NCI-H2196 treated with DMSO at 0.1 percent for 48 hours (cell line): ENCODE results near the gene GRK5.
"Not testable (repeated sequence)": the region's sequence is repeated elsewhere in the genome, so short reads cannot be mapped to it uniquely, and the experiment has no call there.

Experiments
- DNase-seq: peaks from one replicate; lab custom pipeline; 2025; ENCODE audit not compliant: unreplicated experiment; lab: John Stamatoyannopoulos, UW

GRK5 gene

GRCh38 chr10:119248184-119248583 lies 40.8 kb downstream of the GRK5 start:
- no peak for DNase-seq

GRCh38 chr10:119248681-119249080 lies 41.3 kb downstream of the GRK5 start:
- no peak for DNase-seq

DNA sequence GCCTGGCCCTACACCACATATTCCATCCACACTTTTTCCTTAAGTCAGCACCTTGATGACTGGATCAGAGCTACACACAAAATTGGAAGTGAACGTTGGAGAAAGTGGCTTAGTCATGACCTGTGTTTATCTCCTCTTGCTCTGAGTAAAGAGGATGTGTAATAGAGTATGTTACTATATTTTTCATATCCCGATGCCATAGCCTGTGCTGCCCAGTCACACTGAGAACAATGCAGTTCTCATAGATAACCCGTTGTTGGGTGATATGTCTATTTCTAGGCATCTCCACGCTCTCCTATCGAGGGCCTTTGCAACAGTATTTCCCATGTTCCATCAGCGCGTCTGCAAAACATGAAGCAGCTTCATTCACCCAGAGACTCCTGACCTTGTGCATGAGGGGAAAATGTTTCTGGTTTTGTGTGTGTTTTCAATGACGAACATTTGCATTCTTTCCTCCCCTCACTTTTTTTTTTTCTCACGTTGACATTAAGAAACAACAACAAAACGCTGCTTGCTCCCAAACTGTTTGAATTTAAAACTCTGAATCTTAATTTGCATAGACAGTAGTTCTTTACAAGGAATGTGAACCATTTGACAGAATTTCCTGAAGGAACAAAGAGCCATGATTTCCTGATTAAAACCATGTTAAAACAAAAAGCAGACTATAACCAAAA lies 43.4 kb downstream of the GRK5 start:
- DNase-seq: no peak

DNA sequence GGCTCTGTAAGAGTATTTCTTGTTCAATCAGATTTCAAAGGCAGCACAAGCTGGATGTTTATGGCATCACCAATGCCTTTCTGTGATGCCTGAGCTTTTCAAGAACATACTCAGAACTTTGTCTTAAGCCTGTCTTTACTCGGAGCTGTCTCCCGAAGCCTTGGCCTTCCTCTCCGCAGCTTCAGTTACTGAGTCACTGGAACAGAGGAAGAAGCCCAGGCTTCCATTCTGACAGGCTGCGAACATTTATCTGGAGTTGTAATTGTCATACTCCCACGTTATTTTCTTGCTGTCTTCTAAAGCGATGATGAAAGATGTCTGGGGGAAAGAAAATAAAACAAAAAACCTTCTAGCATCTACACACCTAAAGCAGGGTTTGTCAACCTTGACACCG lies 43.9 kb downstream of the GRK5 start:
- no peak for DNase-seq

DNA sequence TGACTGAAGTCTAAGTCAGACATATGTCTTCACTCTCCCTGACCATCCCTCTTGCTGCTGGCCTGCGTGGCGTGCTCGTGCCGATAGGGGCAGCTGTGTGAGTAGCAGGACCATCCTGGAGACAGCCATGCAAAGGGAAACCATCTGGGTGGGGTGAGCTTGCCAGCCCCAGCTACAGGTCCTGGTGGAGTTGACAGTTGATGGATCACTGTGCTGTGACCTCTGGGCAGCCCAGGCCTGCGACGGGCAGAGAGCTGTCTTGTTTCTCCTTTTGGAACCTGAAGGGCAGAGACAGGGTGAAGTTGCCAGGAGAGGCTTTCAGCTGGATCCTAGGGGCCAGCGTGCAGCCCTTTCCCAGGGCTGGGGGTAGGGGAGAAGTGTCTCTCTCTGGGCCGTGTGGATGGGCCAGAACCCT lies 44.7 kb downstream of the GRK5 start:
- no peak for DNase-seq

DNA sequence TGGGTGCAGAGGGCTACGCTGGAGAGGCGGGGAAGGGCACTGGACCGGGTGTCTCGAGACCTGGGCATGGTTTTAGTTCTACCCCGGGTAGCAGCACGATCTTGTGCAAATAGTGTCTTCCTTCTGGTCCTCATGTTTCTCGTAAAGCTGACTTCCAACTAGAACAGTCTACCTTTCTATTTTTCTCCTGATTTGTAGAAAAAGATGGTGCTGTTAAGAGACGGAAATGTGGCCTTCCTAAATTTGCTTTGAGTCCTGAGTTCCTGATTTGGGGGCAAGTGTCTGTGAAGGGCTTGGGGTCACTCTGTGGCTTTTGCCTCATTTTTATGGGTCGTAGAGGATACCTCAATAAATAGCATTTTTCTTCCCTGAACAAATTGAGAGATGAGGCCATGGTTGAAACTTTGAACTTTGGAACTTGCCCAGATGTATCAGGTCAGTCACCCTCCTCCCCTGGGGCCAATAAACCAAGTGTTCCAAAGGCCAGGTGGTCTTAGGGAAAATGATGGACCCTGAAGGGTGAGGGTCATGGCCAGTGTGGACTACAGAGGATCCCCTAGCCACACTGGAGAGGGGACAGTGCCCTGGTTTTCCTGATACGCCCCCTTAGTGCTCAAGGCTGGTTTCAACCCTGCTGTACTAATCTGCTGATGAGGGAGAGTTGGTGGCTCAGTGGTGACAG lies 45.2 kb downstream of the GRK5 start:
- DNase-seq: no peak

GRCh38 chr10:119253433-119254174 lies 46.2 kb downstream of the GRK5 start:
- DNase-seq: no peak

DNA sequence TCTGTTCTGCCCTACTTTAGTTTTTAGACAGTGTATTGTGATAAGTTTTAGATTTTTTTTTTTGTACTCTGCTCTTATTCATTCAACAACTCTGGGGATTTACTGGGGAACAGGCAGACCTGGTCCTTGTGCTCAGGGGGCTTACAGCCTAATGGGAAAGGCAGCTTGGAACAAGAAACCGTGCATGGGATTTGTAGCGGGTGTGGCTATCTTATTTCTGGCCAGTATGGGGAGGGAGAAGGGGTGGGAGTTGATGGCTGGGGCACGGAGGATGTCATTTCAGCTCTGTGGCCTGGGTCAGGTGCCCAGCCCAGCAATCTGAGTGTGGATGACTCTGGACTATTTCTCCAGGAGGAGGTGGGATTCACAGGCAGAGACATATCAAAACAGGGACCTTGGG lies 47.0 kb downstream of the GRK5 start:
- no peak for DNase-seq

DNA sequence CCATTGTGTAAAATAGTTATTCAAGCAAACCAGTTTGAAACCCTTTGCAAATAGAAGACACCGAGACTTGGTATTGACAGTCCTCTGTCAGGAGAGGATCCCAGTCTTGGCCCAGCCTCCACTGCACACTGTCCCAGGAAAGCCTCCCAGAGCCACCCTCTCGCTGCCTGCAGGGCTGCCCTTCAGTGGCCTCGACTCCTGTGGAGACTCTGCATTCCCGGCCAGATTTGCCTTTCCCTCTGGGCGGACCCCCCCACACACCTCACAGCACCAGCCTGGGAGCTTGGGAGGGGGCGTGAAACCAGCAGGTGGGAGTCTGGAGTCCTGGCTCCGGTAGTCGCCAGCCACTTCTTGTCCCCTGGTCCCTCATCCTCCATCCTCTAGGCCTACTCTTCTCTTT lies 48.7 kb downstream of the GRK5 start:
- no peak for DNase-seq

- DNase-seq: no peak
Measured at GRCh38 chr10:119256897-119257296, 49.5 kb downstream of the GRK5 start.

GRCh38 chr10:119257899-119258419 lies 50.6 kb downstream of the GRK5 start:
- DNase-seq: no peak

GRCh38 chr10:119259345-119259744 lies 52.0 kb downstream of the GRK5 start:
- DNase-seq: no peak

- DNase-seq: not testable (repeated sequence)
Measured at GRCh38 chr10:119261016-119261415, 53.6 kb downstream of the GRK5 start.

DNA sequence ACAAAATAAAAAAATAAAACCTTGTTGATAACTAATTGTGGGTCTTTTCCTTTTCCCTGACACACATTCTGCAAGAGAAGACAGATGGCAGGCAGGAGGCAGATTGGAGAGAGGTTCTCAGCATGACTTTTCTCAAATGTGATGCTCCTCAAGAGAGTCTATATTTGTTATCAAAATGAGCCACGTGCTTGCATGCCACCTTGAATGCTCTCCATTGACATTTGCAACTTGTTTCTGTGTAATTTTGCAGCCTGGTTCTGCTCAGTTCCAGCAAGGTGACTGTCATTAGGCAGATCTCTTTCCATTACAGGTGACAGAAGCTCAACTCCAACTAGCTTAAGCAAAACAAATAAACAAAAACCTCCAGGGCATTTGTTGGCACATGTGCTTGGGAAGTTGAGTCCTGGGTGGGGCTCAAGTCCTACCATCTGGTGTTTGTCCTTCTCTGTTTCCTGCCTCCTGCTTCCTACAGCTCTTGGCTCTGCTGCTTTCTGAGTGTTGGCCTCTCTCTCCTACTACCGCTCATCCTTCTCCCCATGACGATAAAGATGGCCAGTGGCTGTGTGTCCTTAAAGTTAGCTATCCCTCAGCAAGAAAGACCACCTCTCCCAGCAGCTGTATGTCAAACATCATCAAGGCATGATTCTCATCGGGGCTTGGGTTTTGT lies 56.7 kb downstream of the GRK5 start:
- no peak for DNase-seq

DNA sequence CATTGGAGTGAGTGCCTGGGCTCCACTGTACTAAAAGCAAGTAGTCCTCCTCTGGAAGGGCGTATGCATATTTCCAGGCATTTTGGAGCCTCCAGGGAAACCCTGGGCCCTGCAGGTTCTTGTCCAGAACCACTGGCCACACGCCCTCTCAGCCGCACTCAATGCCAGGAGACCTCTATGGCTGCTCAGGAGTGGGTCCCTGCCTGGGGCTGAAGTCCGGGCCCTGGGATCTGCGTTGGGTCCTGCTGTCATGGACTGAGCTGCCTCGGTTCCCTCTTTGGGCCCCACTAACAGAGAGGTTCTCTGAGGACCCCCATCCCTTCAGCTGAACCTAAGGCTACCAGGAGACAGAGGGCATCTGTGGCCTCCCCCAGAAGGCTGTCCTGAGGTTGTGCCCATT lies 58.3 kb downstream of the GRK5 start:
- no peak for DNase-seq

DNA sequence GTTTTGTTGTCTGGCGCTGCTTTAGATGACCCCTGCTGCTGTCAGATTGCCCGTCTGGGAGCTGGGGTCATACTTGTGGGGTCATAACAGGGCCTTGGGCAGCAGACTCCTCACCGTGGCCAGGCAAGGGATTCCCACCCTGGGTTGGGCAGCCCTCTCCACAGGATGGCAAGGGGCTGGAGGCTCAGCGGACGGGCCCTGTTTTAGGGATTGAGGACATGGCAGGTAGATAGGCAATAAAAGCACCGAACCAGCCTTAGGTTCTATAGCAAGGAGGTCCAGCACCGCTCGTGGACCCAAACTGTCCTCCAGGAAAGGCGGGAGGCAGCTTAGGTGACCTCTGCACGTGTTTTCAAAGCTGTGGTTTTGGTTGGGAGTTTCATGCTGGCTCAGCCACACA lies 60.0 kb downstream of the GRK5 start:
- no peak for DNase-seq

DNA sequence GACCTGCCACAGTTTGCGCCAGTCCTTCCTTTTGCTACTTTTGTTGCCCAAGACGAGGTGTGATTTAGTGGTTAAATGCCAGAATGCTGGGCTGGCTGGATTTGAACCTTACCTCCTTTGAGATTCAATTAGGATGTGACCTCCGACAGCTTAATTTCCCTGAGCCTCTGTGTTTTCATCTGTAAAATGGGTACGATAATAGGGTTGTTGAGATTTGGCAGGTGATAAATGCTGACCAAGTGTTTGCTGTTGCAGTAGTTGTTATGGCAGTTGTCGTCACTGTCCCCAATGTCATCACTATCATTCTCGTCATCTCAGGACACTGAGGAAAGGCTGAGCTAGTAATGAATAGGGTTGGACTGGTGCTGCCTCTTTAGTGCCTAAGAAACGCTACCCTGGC lies 61.1 kb downstream of the GRK5 start:
- DNase-seq: no peak

- no peak for DNase-seq
Measured at GRCh38 chr10:119268871-119269506, 61.6 kb downstream of the GRK5 start.

- no peak for DNase-seq
Measured at GRCh38 chr10:119269737-119270136, 62.4 kb downstream of the GRK5 start.

- no peak for DNase-seq
Measured at GRCh38 chr10:119270762-119271366, 63.5 kb downstream of the GRK5 start.

- DNase-seq: not testable (repeated sequence)
Measured at GRCh38 chr10:119272338-119272734, 65.0 kb downstream of the GRK5 start.
